Tibial nerve (tissue), 4 donors: Measurements from ENCODE around the gene RNF123.
"Not testable (repeated sequence)": the region's sequence is repeated elsewhere in the genome, so short reads cannot be mapped to it uniquely, and the experiment has no call there.

ENCODE experiments used
- CTCF ChIP-seq, 5 experiments: fragments of 200-600 bp in 3 of 5; fragments of 450-650 bp in 2 of 5; sonication (generic) in 3 of 5; IDR thresholded peaks; one replicate each; pipeline ENCODE4 v1.5.1; 2016 to 2019; ENCODE audit warnings: antibody characterized with exemption in 5 of 5, mild to moderate bottlenecking in 3 of 5, moderate library complexity in 2 of 5
- EP300 ChIP-seq, 2 donors: sonication (generic); formaldehyde crosslinking; IDR thresholded peaks; one replicate each; pipeline ENCODE4 v1.6.1; 2017; ENCODE audit warnings: antibody characterized with exemption in 2 of 2, mild to moderate bottlenecking in 1 of 2
- POLR2A ChIP-seq, 2 donors: fragments of 450-650 bp; IDR thresholded peaks; one replicate each; pipeline ENCODE4 v1.6.1; 2017; ENCODE audit warnings: antibody characterized with exemption in 2 of 2, mild to moderate bottlenecking in 2 of 2, moderate library complexity in 2 of 2

- not testable (repeated sequence) for TF ChIP-seq CTCF, EP300, POLR2A (IDR thresholded peaks at IDR 0.05)
Observed at GRCh38 chr3:49686769-49687423, 2.5 kb upstream of the RNF123 start.
